Activated CD4-positive, alpha-beta T cell treated with anti-CD3 and anti-CD28 coated beads for 1 hour (primary cell): ENCODE measurements around the gene RSPH4A.
A peak's percentile ranks its signal among the peaks of the same experiment; 100 is the strongest.
"Not testable (repeated sequence)": the region's sequence is repeated elsewhere in the genome, so short reads cannot be mapped to it uniquely, and the experiment has no call there.

ENCODE experiments used
- DNase-seq: peaks from one replicate; pipeline ENCODE4 v3.0.0-alpha.2; 2020

Gene RSPH4A

DNA sequence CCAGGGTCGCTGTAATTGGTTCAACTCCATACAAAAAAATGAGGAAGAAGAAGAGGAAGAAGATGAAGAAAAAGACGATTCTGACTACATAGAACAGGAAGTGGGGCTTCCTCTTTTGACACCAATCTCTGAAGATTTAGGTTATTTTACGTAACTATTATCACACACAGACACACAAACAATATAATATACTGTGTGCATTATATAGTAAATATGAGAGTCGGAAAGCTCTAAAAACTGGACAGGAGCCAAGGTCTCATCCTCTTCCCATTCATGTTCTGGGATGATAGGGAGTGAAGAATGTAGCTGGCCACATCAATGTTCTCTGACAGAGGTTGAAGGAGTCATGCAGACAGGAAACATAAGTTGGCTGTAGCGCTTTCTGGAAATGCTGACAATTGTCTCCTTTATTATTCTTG, 13.3 kb downstream of the RSPH4A start:
- DNase-seq, result no peak

DNA sequence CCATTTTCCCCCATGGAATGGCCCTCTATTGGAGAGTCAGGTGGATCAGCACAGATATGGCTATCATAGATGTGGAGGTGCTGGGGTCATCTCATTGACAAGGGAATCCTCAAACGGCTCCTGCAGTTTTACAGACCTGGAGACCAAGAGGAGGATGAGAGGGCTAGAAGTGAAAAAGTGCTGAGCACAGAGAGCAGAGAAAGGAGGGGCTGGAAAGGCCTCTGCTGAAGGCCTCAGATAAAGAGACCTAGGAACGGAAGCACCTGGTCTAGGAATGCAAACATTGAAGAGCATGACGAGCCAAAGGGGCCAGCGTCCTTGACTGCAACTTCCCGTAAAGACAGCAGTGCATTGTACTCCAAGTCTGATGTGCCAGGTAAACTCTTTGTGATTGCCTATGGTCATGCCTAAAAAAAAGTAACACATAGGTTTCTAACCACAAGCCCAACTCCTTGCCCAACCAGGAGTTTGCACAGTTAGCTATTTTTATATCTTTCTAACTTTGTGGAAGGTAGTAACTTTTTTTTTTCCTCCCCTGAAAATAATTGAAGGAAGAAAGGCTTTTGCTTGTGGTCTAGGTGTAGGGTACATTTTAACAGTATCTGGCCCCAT, 15.2 kb downstream of the RSPH4A start:
- no peak for DNase-seq

DNA sequence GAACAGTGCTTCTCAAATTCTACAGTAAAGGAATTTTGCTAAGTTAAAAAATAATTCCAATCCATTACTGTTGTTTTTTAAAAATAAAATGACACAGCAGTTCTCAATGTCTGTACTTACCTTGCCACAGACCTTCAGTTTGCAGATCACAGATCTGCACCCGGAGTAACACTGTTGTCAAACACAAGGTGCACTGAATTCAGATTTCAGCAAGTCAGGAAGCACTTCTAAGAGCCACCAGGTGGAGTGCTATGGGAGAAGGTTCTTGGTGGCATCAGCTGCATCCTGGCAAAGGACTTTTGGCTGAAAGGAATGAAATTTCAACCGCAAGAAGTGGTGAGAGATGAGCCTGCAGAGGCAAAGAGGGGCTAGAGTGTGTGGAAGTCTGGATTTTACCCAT, 17.4 kb downstream of the RSPH4A start:
- DNase-seq, result no peak

DNA sequence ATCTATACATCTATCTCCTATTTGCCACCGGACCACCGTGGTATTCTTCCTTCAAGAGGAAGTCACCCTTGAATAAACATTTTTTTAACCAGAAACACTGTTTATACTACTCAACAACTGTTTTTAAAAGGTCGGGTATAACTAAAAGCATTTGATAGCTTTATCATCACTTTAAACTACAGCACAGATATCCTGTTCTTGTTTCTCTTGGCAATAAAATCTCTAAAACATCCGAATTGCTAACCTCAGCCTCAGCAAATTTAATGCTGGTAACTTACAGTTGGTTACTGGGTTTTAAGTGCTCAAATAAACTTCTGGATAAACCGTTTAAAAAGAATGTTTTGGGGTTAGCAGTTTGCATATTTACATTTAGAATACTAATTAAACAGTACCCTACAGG, 31.9 kb downstream of the RSPH4A start:
- DNase-seq, result no peak

DNA sequence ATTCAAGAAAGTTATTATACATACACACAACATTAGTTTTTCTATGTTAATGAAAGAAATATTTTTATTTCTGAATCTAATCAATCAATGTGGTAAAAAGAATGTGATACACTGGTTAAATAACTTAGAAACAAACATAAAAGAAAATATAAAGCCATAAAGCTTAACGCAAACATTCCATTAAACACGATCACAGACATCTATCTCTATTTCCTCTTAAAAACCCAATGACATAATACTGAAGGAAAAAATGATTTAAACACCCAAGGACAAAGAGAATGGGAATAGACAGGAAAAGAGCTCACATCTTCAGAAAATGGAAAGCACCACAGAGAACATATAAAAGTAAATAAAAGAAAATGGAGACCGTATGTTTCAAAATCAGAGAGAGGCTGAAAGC, 32.9 kb downstream of the RSPH4A start:
- no peak for DNase-seq

DNA sequence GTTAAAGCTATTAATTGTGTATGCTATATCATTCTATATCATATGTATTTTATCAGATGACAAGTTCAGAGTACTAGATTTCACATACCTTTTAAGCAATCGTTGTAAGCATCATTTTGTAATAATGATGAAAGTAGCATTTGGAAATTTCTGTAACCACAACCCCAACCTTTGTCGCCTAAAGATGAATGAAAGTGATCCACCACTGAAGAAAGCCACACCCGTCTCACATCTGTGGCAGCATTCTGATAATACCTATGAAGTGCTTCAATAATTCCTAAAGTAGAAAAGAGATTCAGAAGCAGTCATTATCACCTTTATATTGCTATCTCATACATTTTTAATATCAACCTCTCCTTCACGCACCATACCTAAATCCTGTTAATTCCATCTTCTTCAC, 35.6 kb downstream of the RSPH4A start:
- no peak for DNase-seq

DNA sequence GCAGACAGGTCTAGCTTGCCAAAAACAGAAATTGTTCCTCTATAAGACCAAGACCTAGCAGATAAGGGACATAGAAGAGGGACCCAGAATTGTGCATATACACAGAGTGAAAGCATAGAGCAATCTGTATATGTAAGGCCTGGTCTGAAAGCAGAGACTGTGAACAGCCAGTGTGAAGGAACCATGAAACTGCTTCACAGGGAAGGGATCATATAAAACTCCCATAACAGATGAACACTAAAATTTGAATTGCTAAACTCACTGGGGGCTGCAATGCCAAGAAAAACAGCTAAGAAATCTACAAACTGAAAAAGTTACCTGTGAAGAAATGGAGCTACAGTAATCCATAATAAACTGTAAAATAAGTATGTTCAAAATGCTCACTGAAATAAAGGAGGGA, 45.3 kb downstream of the RSPH4A start:
- DNase-seq, result no peak

DNA sequence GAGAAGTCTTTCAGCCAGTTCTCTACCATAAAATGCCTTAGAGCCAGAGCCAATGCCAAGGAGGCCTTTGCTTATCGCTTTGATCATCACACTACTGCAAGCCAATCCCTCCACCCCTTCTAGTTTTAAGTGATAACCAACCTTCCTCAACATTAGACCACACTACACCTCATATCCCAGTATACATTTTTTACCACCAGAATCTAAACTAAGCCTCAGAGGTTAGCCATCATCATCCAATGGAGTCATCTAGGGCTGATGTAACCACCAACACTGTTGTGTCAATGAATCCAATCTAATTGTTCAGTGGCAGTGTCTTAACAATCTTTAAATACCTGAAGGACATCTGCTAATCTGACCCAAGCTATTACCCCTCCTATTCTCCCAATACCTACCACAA, 45.9 kb downstream of the RSPH4A start:
- DNase-seq, result no peak

DNA sequence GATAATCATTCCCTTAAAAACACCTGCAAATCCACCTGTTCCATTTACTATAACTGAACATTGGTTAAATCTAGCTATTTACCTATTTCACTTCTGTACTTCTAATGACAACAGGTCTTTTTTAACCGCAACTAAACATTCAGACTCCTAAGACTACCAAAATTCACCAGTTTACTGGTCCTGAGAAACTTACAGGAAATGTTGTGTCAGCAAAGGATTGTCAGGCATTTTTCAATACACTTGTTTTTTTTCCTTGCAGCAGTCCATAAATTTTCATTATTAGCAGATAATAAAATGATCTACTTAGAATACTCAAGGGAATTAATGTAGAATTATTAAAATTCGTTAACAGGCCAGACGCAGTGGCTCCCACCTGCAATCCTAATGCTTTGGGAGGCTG, 47.0 kb downstream of the RSPH4A start:
- DNase-seq, result no peak

DNA sequence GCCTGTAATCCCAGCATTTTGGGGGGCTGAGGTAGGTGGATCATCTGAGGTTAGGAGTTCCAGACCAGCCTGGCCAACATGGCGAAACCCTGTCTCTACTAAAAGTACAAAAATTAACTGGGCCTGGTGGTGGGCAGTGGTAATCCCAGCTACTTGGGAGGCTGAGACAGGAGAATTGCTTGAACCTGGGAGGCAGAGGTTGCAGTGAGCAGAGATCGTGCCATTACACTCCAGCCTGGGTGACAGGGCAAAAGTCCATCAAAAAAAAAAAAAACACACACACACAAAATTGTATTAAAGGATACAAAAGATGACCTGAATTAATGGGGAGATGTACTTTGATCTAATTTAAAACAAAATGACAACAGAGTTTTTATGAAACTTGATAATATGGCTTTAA, 47.9 kb downstream of the RSPH4A start:
- DNase-seq, result not testable (repeated sequence)

DNA sequence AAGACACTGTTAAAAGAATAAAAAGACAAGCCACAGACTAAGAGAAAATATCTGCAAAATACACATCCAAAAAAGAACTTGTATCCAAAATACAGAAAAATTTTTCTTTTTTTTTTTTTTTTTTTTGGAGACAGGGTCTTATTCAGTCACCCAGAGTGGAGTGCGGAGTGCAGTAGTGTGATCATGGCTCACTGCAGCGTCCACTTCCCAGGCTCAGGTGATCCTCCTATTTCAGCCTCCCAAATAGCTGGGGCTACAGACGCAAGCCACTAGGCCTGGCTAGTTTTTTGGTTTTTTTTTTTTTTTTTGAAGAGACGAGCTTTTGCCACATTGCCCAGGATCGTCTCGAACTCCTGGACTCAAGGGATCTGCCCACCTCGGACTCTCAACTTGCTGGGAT, 49.2 kb downstream of the RSPH4A start:
- no peak for DNase-seq

DNA sequence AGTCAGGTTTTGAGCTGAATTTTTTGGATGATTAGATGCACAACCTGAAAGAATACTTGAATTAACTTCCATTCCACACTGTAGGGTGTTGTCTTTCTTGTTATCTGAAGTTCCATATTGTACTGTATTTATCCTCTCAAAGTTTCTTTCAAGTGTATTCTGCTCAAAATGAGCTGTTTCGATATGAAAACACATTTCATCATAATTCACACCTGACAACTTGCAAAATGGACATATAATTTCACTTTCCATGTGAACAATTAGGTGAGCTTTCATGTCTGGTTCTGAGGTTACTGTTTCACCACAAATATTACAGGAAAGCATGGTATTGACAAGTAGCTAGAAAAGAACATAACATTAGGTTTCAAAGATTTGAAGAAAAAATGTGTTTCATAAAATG, 50.6 kb downstream of the RSPH4A start:
- no peak for DNase-seq

DNA sequence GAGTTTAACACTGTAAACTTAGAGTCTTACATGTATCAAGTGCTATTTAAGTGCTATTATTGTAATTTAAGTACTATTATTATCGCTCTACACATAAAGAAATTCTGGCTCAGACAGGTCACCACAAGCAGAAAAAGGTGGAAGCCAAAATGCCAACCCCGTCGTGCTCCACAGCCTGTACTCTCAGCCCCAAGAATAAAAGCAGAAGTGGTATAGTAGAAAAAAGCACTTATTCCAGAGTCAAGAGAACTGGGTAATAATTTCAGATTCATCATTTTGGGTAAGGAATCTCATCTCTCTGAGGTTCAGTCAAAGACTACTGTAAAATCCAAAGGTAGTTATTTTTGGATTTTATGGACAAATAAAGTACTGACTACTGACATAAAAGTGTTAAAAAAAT, 51.3 kb downstream of the RSPH4A start:
- DNase-seq, result no peak

DNA sequence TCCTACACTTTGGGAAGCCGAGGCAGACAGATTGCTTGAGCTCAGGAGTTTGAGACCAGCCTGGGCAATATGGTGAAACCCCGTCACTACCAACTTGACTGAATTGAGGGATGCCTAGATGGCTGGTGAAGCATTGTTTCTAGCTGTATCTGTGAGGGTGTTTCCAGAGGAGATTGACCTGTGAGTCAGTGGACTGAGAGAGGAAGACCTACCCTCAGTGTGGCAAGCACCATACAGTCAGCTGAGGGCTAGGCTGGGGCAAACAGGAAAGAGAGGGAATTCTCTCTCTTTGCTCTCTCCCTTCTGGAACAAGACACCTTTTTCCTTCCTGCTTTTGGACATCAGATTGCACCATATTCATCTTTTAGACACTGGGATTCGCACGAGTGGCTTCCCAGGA, 56.0 kb downstream of the RSPH4A start:
- no peak for DNase-seq

DNA sequence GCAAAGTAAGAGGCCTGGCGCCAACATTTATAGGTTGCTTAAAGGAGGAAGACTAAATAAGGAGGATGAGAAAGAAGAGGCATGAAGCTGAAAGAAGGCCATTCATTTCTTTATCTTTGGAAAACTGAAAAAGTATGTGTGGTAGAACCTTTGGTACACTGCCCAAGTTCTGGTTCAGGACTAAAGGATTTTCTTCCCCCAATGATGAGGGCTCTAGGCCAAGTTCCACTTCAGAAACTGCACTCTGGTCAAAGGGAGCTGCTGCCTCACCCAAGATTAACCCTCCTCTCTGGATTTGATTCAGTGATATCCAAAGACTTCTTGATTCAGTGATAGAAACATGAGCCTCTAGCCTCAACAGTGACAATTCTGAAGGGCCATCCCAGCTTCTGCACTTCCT, 59.7 kb downstream of the RSPH4A start:
- DNase-seq, result no peak

DNA sequence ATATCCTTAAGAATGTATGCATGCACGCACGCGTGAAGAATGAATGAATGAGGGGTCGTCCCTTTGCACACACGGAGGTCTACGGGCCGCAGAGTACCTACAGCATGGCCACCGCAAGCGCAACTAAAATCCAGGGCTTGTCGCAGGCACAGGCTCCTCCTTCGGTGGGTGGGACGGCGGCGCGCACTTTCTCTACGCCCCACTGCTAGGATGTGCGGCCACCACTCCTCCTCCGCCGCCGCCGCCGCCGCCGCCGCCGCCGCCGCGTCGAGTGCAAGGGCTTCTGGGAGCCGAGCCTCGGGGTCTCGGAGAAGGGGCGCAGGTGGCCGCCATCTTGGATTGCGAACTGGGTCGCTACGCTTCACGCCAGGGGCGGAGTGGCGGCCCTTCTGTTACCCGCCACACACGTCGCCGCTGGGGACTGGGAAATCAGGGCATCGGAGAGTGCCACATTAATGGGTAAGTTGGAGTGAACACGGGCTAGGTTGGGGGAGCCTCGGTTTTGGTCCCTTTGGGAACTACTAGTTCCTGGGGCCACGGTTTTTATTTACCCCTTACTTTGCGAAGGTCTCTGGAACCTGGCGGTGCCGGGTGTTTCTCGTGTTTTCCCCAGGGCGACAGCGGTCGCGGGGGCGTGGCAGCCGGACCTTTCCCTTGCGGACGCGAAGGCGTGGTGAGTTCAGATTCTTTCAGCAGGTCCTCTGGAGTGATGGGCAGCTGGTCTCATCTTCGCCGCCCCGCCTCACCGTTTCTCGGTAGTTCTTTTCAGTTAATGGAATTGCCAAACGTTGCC, 64.8 kb downstream of the RSPH4A start, which contains the start of gene KPNA5:
Gene KPNA5 (plus strand): TSS at position 332 of the 793 bp plus-strand sequence. CDS start 124 bp downstream, at position 456.
- DNase-seq, result peak; percentile 83

DNA sequence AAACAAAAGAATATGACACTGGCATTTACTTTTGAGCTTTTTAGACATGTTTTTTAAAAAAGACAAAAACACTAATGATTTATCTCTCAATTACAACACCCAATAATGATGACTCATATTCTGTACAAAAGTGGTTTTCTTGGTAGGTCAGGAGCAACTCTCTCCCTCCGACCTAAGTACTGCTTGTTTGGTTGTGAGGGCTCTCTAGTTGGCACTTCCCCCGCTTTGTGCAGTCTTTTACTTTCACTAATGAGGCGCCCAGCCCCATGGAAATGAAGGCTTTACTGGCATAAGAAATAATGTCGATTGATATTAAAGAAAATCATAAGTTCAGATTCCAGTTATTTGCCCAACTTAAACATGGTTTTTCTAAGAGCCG, 66.0 kb downstream of the RSPH4A start:
- no peak for DNase-seq
